Lower lobe of right lung (tissue), 2 donors: ENCODE measurements around the gene SZT2. TPM values are rescaled to one million over a fixed set of nuclear protein-coding genes. Genes with fewer than 3 reads are reported as not detected.

Source experiments
- ATAC-seq, 2 donors: fragments of 200-7000 bp; cut with Tn5 transposase; one replicate each; pipeline ENCODE4 v1.9.1; 2020 to 2022; ENCODE audit warnings: mild to moderate bottlenecking in 2 of 2, moderate library complexity in 2 of 2
- DNase-seq: peaks from one replicate; pipeline ENCODE4 v3.0.0-alpha.2; 2020
- H3K27ac ChIP-seq: fragments of 200-600 bp; one replicate; pipeline ENCODE4 v1.8.0; 2022
- H3K27me3 ChIP-seq: fragments of 200-600 bp; one replicate; pipeline ENCODE4 v1.8.0; 2022; ENCODE audit warnings: low read depth
- H3K36me3 ChIP-seq: fragments of 200-600 bp; one replicate; pipeline ENCODE4 v1.8.0; 2022; ENCODE audit warnings: mild to moderate bottlenecking
- H3K4me1 ChIP-seq: fragments of 200-600 bp; one replicate; pipeline ENCODE4 v1.8.0; 2022
- H3K4me3 ChIP-seq: fragments of 200-600 bp; one replicate; pipeline ENCODE4 v1.8.0; 2022; ENCODE audit warnings: mild to moderate bottlenecking
- H3K9me3 ChIP-seq: fragments of 200-600 bp; one replicate; pipeline ENCODE4 v1.8.0; 2022
- intact Hi-C: fragments of 100-400 bp; cut with DNase I; formaldehyde crosslinking; loops from one replicate; pipeline ENCODE4 v1.11.0; 2022
- microRNA-seq: library from miRNA; unstranded; fragments of <30 nt; microRNA quantifications from one replicate; pipeline ENCODE4 v1.2.0, GENCODE V29; 2020; ENCODE audit warnings: borderline number of aligned reads
- total RNA-seq: library from RNA; stranded (reverse); fragmentation: NEBNext Ultra II Directional; extraction: Animal tissue kit (Norgen Biotek cat#: 25700); gene quantifications from one replicate; pipeline ENCODE4 v1.2.1, GENCODE V29; 2021
- TF ChIP-seq, protein P1 (sequence below): fragments of 200-600 bp; IDR thresholded peaks from one replicate; pipeline ENCODE4 v1.8.0; 2022; ENCODE audit warnings: antibody characterized with exemption, mild to moderate bottlenecking
- donor health status: DM: no; HTN: yes; CAD: no; lungs with severe emphysema.

The SZT2 gene
- total RNA-seq, 1 donor from 2014 or later, result 71.5 TPM

- Histone ChIP-seq H3K4me3 (no peak overlapping the region), H3K27ac (no peak overlapping the region), H3K27me3 (no peaks in the 10 kb centered on the region), H3K36me3 (no peaks in the 10 kb centered on the region), H3K9me3 (no peaks in the 10 kb centered on the region), H3K4me1 (no peaks in the 10 kb centered on the region)
- no peak for DNase-seq
- no peak for ATAC-seq
- intact Hi-C loops, result no loop called here
- TF ChIP-seq, protein P1, sequence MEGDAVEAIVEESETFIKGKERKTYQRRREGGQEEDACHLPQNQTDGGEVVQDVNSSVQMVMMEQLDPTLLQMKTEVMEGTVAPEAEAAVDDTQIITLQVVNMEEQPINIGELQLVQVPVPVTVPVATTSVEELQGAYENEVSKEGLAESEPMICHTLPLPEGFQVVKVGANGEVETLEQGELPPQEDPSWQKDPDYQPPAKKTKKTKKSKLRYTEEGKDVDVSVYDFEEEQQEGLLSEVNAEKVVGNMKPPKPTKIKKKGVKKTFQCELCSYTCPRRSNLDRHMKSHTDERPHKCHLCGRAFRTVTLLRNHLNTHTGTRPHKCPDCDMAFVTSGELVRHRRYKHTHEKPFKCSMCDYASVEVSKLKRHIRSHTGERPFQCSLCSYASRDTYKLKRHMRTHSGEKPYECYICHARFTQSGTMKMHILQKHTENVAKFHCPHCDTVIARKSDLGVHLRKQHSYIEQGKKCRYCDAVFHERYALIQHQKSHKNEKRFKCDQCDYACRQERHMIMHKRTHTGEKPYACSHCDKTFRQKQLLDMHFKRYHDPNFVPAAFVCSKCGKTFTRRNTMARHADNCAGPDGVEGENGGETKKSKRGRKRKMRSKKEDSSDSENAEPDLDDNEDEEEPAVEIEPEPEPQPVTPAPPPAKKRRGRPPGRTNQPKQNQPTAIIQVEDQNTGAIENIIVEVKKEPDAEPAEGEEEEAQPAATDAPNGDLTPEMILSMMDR, result no peak
Measured at GRCh38 chr1:43503534-43503933, 113.8 kb downstream of the SZT2 start.

Small RNA genes lying within 50 kb of the gene (microRNA-seq; reads per million reads assigned to microRNA genes)
- gene MIR6734 (2.0 reads per million), gene MIR6735 (not detected)

Other genes starting within 250 kb of the SZT2 start
- 29.3 TPM for gene EBNA1BP2, start 217.6 kb upstream of the SZT2 start, total RNA-seq
- gene CFAP57, start 217.6 kb upstream of the SZT2 start, total RNA-seq, result 4.1 TPM
- gene TMEM125, start 119.9 kb upstream of the SZT2 start, total RNA-seq, result 197 TPM
- 19.1 TPM for gene C1orf210, start 104.3 kb upstream of the SZT2 start, total RNA-seq
- gene TIE1, start 88.9 kb upstream of the SZT2 start, total RNA-seq, result 48.5 TPM
- gene MPL, start 52.1 kb upstream of the SZT2 start, total RNA-seq, result 0.65 TPM
- 2.4 TPM for gene CDC20, start 30.9 kb upstream of the SZT2 start, total RNA-seq
- 99.8 TPM for gene ELOVL1, start 21.9 kb upstream of the SZT2 start, total RNA-seq
- gene MED8, start 99 bp upstream of the SZT2 start, total RNA-seq, result 35.4 TPM
- gene HYI, start 64.0 kb downstream of the SZT2 start, total RNA-seq, result 67.7 TPM
- 176 TPM for gene PTPRF, start 141.0 kb downstream of the SZT2 start, total RNA-seq